Neural cell (in vitro differentiated cells): ENCODE measurements around the gene LRRC9. TPM values are rescaled to one million over a fixed set of nuclear protein-coding genes. Genes with fewer than 3 reads are reported as not detected.

Experiments used
- H2AFZ ChIP-seq: fragments of 200-600, 300-800 bp; sonication (generic), shearing (Covaris generic); 2 replicates; pipeline ENCODE4 v1.6.0; 2014; ENCODE audit warnings: low read depth, mild to moderate bottlenecking, antibody characterized with exemption, low read length, moderate library complexity
- H3F3A ChIP-seq: fragments of 200-600 bp; shearing (Covaris generic); 2 replicates; pipeline ENCODE4 v1.6.1; 2016; ENCODE audit warnings: mild to moderate bottlenecking, moderate library complexity, mixed read lengths, antibody characterized with exemption, low read length; ENCODE audit not compliant: insufficient read depth, poor library complexity, severe bottlenecking
- H3K27ac ChIP-seq: fragments of 200-600, 300-800 bp; sonication (generic), shearing (Covaris generic); 2 replicates; pipeline ENCODE4 v1.5.1; 2014; ENCODE audit warnings: mild to moderate bottlenecking, low read length, moderate library complexity
- H3K27me3 ChIP-seq: fragments of 300-800, 200-600 bp; sonication (generic), shearing (Covaris generic); 2 replicates; pipeline ENCODE4 v1.6.0; 2014; ENCODE audit warnings: mild to moderate bottlenecking, low read depth, low read length, moderate library complexity; ENCODE audit not compliant: insufficient read depth
- H3K36me3 ChIP-seq: fragments of 300-800, 200-600 bp; sonication (generic), shearing (Covaris generic); 2 replicates; pipeline ENCODE4 v1.5.1; 2014; ENCODE audit warnings: mild to moderate bottlenecking, antibody characterized with exemption, low read length, moderate library complexity; ENCODE audit not compliant: insufficient read depth
- H3K4me2 ChIP-seq: fragments of 300-800, 200-600 bp; sonication (generic), shearing (Covaris generic); 2 replicates; pipeline ENCODE4 v1.6.0; 2014; ENCODE audit warnings: mild to moderate bottlenecking, low read length
- H3K4me3 ChIP-seq: fragments of 300-800, 200-600 bp; sonication (generic), shearing (Covaris generic); 2 replicates; pipeline ENCODE4 v1.5.1; 2014; ENCODE audit warnings: mild to moderate bottlenecking, low read length, moderate library complexity
- H3K79me2 ChIP-seq: fragments of 200-600 bp; shearing (Covaris generic); replicated peaks from 2 replicates; pipeline ENCODE4 v1.6.0; 2014; ENCODE audit warnings: mild to moderate bottlenecking, low read length, moderate library complexity; ENCODE audit not compliant: insufficient read depth
- H3K9ac ChIP-seq: fragments of 300-800, 200-600 bp; sonication (generic), shearing (Covaris generic); 2 replicates; pipeline ENCODE4 v1.6.1; 2016; ENCODE audit warnings: mild to moderate bottlenecking, low read length, mixed read lengths
- H3K9me2 ChIP-seq: fragments of 200-600 bp; shearing (Covaris generic); 2 replicates; pipeline ENCODE4 v1.6.1; 2016; ENCODE audit warnings: mild to moderate bottlenecking, low read length, mixed read lengths; ENCODE audit not compliant: insufficient read depth
- H3K9me3 ChIP-seq: fragments of 200-600, 300-800 bp; sonication (generic), shearing (Covaris generic); 2 replicates; pipeline ENCODE4 v1.6.1; 2016; ENCODE audit warnings: mild to moderate bottlenecking, mixed run types, low read length, moderate library complexity, mixed read lengths
- H4K20me1 ChIP-seq: fragments of 200-600 bp; shearing (Covaris generic); 2 replicates; pipeline ENCODE4 v1.6.1; 2016; ENCODE audit warnings: mild to moderate bottlenecking, mixed run types; ENCODE audit not compliant: insufficient read depth
- CTCF ChIP-seq: fragments of 450-650 bp; IDR thresholded peaks from 2 replicates; pipeline ENCODE4 v1.5.1; 2014; ENCODE audit warnings: antibody characterized with exemption, mild to moderate bottlenecking, moderate library complexity; ENCODE audit not compliant: poor library complexity, severe bottlenecking
- EP300 ChIP-seq: fragments of 450-650 bp; conservative IDR thresholded peaks from 2 replicates; pipeline ENCODE4 v1.6.1; 2014; ENCODE audit warnings: antibody characterized with exemption, mild to moderate bottlenecking, moderate library complexity; ENCODE audit not compliant: poor library complexity, severe bottlenecking
- EZH2 ChIP-seq: fragments of 200-600, 300-800 bp; shearing (Covaris generic), sonication (generic); IDR thresholded peaks from 2 replicates; pipeline ENCODE4 v1.6.1; 2014; ENCODE audit warnings: antibody characterized with exemption, low read length, borderline replicate concordance, mild to moderate bottlenecking; ENCODE audit not compliant: insufficient read depth, poor library complexity, severe bottlenecking
- MXI1 ChIP-seq: fragments of 450-650 bp; conservative IDR thresholded peaks from 2 replicates; pipeline ENCODE4 v1.6.1; 2014; ENCODE audit warnings: antibody characterized with exemption, mild to moderate bottlenecking; ENCODE audit not compliant: poor library complexity, severe bottlenecking
- POLR2AphosphoS5 ChIP-seq: IDR thresholded peaks from 2 replicates; pipeline ENCODE4 v1.6.1; 2012
- RAD21 ChIP-seq: fragments of 450-650 bp; conservative IDR thresholded peaks from 2 replicates; pipeline ENCODE4 v1.6.1; 2014; ENCODE audit warnings: antibody characterized with exemption, mild to moderate bottlenecking, moderate library complexity
- REST ChIP-seq: IDR thresholded peaks from 2 replicates; pipeline ENCODE4 v1.6.1; 2012; ENCODE audit warnings: borderline replicate concordance
- SMC3 ChIP-seq: fragments of 450-650 bp; conservative IDR thresholded peaks from 2 replicates; pipeline ENCODE4 v1.6.1; 2014; ENCODE audit warnings: antibody characterized with exemption, mild to moderate bottlenecking, moderate library complexity; ENCODE audit not compliant: poor library complexity
- TAF1 ChIP-seq: IDR thresholded peaks from 2 replicates; pipeline ENCODE4 v1.6.1; 2012; ENCODE audit warnings: low read depth
- polyA plus RNA-seq: library from polyadenylated mRNA; depleted of rRNA; stranded (reverse); fragments of >200 nt; gene quantifications from 2 replicates; pipeline ENCODE4 v1.2.3, GENCODE V29; 2014

Gene LRRC9
- polyA plus RNA-seq, 1 donor from 2014 or later: 1.3 TPM

GRCh38 chr14:59912443-59912842 is 7.5 kb upstream of the LRRC9 start:
- Histone ChIP-seq H4K20me1 (no peaks in the 10 kb centered on the region), H3K9me3 (no peaks in the 10 kb centered on the region), H3F3A (no peaks in the 10 kb centered on the region), H3K4me3 (no peak overlapping the region), H3K4me2 (no peak overlapping the region), H3K9me2 (no peaks in the 10 kb centered on the region), H3K9ac (no peak overlapping the region), H3K36me3 (no peaks in the 10 kb centered on the region), H3K27me3 (no peaks in the 10 kb centered on the region), H3K79me2 (peaks cover 1% of the 10 kb centered on the region), H2AFZ (no peak overlapping the region), H3K27ac (no peak overlapping the region)
- TF ChIP-seq SMC3: no peak
- no peak for TF ChIP-seq EZH2
- TF ChIP-seq MXI1: no peak
- TF ChIP-seq REST: no peak
- no peak for TF ChIP-seq CTCF
- no peak for TF ChIP-seq EP300
- TF ChIP-seq TAF1: no peak
- TF ChIP-seq POLR2AphosphoS5: no peak
- TF ChIP-seq RAD21: no peak

GRCh38 chr14:59913187-59913586 is 6.8 kb upstream of the LRRC9 start:
- Histone ChIP-seq H3K79me2 (peaks cover 9% of the 10 kb centered on the region), H3K36me3 (no peaks in the 10 kb centered on the region), H3F3A (no peaks in the 10 kb centered on the region), H2AFZ (no peak overlapping the region), H3K9me3 (no peaks in the 10 kb centered on the region), H3K9me2 (no peaks in the 10 kb centered on the region), H3K4me3 (no peak overlapping the region), H3K4me2 (no peak overlapping the region), H4K20me1 (no peaks in the 10 kb centered on the region), H3K27me3 (no peaks in the 10 kb centered on the region), H3K27ac (no peak overlapping the region), H3K9ac (no peak overlapping the region)
- TF ChIP-seq CTCF (no peak), TAF1 (no peak), SMC3 (no peak), RAD21 (no peak), REST (no peak), EP300 (no peak), POLR2AphosphoS5 (no peak), MXI1 (no peak), EZH2 (no peak)
